HG03103 (cell line): Measurements from ENCODE around the gene CR1L.
"Not testable (repeated sequence)": the region's sequence is repeated elsewhere in the genome, so short reads cannot be mapped to it uniquely, and the experiment has no call there.

Experiments
- ATAC-seq: cut with Tn5 transposase; IDR thresholded peaks from one replicate; pipeline ENCODE4 v1.9.1; 2021; ENCODE audit warnings: low read depth; ENCODE audit not compliant: unreplicated experiment

Gene CR1L

DNA sequence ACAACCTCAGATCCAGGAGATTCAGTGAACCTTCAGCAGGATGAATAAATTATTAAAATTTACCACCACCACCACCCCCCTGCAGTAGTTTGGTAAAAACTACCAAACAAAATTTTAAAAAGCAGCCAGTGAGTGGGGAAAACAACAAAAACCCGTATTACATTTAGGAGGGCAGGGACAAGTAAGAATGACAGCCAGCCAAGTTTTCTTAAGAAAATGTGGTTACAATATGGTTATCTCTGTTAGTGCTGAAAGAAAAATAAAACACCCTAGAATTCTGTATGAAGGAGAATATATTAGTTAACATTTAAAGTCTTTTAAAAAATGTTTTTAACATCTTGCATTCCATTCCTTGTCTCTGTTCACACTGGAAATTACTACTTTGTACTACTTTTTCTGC, 121.6 kb downstream of the CR1L start:
- ATAC-seq, result no peak

DNA sequence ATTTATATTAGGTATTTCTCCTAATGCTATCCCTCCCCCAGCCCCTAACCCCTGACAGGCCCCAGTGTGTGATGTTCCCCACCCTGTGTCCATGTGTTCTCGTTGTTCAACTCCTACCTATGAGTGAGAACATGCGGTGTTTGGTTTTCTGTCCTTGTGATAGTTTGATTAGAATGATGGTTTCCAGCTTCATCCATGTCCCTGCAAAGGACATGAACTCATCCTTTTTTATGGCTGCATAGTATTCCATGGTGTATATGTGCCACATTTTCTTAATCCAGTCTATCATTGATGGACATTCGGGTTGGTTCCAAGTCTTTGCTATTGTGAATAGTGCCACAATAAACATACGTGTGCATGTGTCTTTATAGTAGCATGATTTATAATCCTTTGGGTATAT, 125.6 kb downstream of the CR1L start:
- ATAC-seq, result not testable (repeated sequence)
